GM19193 (cell line): ENCODE results near the gene METTL23.

ENCODE experiments used
- POLR2A ChIP-seq: IDR thresholded peaks from 4 replicates; pipeline ENCODE4 v1.6.1; 2011; ENCODE audit not compliant: insufficient read depth, insufficient read length; ENCODE audit errors: extremely low read depth

METTL23 gene

DNA sequence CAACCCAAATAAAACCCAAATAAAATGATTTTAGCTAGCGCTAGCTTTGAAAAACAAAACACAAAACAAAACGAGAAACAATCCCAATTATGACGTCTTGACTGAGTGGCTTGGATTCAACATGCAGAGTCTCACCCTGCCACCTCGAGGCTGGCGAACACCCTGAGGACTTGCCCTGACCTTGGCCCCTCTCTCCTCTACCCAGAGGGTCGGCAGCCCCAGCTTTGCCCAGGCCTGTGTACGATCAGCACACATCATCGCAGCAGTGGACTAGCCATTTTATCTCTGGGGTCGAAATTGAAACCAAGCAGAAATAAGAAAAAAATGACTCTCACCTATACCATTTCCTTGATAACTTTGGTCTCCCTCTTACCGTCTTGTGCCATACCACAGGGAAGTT lies 5.2 kb upstream of the METTL23 start:
- no peak for TF ChIP-seq POLR2A

DNA sequence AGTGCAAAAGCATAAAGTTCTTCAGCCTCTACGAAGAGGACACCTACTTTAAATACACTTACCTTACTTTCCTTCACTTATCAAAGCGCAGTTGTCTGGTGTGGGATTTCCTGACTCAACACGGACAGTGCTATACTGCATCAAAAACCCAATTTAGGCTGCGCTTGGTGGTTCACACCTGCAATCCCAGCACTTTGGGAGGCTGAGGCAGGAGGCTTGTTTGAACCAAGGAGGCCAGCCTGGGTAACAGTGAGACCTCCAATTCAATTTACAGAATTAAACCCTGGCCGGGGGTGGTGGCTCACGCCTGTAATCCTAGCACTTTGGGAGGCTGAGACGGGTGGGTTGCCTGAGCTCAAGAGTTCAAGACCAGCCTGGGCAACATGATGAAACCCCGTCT lies 4.4 kb upstream of the METTL23 start:
- TF ChIP-seq POLR2A = no peak

DNA sequence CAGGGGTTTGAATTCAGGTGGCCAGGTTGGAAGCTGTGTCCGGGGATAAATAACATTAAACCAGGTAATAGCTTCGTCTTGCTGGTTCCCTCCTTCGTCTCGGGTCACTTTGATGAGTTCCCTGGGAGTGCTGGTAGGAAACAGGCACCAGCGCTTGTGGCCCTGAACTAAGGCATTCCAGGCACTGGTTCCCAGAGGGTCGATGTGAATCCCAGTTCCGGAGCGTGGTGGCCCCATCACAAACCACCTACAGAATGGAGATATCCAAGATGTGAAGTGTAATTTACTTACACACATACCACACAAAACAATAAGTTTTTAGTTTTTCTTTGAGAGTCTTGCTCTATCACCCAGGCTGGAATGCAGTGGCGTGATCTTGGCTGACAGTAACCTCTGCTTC lies 2.8 kb upstream of the METTL23 start:
- TF ChIP-seq POLR2A = no peak

DNA sequence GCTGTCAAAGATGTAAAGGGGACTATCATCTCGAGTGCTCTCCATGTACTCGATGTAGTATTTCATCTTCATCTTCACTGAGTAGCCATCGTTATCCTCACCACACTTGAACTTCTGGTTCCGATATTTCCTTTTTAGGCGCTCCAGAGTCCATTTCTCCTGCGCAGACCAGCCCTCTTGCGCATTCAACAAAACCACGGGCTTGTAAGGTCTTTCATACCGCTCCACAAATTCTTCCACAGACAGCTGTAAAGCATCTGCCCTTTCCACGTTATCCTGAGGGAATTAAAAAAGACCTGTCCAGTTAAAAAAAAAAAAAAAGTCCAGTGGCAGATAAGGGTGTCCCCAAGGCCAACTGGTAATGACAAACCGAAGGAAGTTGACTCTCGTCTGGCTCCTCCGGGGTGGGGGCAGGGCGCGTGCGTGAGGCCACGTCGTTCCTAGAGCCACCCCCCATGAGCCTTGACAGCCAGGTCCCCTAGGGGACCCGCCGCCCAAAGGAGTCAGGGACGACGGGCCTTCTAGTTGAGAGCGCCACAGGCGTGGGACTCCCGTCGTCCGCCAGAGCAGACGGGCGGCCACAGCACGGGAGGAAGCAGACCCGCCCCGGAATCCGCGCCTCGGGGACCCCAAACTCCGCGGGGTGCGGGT lies 934 bp upstream of the METTL23 start:
- TF ChIP-seq POLR2A = no peak

DNA sequence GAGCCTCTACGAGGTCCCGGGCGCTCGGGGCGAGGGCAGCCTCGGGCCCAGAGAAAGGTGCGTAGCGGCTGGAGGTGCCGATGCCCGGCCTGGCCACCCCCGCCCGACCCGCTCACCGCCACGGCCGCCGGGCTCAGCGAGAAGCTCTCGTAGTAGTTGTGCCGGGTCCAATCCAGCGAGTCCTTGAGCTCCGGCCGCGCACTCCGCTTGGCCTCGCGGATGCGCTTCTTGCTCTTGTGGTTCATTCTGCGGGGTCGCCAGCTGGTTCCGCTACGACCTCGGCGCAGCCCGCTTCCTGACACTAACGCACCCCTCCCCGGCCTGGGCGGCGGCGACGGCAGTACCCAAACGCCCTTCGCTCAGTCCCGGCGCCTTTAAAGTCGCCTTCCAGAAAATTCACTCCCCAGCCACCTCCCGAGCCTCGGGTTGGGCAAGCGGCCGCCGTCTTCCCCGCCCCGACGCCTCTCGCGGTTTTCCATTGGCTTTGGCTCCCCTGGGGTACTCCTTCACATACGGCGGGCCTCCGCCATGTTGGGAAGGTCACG lies 336 bp upstream of the METTL23 start, which contains the start of gene JMJD6:
Gene JMJD6, minus strand, starts transcription at position 376 of the 545 bp plus-strand sequence. Its CDS starts 131 bp downstream, at position 245.
- peak; percentile 63 for TF ChIP-seq POLR2A

DNA sequence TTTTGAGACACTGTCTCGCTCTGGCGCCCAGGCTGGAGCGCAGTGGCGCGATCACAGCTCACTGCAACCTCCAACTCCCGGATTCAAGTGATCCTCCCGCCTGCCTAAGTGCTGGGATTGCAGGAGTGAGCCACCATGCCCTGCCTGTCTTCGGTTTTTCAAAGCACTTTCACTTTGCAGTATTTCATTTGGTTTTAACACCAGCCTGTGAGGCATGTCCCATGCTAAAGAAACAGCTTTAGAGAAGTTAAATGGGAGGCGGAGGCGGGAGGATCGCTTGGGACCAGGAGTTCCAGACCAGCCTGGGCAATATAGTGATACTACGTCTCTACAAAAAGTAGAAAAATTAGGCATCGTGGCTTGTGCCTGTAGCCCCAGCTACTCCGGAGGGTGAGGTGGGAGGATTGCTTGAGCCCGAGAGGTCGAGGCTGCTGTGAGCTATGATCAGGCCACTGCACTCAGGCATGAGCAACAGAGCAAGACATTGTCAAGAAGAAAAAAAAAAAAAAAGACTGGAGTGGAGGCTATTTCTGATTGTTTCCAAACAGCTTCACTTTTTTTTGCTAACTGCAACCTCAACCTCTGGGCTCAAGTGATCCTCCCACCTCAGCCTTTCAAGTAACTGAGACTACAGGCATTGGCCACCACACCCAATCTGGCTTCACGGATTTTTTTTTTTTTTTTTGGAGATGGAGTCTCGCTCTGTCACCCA lies 1.3 kb downstream of the METTL23 start:
- TF ChIP-seq POLR2A = peak; percentile 33

DNA sequence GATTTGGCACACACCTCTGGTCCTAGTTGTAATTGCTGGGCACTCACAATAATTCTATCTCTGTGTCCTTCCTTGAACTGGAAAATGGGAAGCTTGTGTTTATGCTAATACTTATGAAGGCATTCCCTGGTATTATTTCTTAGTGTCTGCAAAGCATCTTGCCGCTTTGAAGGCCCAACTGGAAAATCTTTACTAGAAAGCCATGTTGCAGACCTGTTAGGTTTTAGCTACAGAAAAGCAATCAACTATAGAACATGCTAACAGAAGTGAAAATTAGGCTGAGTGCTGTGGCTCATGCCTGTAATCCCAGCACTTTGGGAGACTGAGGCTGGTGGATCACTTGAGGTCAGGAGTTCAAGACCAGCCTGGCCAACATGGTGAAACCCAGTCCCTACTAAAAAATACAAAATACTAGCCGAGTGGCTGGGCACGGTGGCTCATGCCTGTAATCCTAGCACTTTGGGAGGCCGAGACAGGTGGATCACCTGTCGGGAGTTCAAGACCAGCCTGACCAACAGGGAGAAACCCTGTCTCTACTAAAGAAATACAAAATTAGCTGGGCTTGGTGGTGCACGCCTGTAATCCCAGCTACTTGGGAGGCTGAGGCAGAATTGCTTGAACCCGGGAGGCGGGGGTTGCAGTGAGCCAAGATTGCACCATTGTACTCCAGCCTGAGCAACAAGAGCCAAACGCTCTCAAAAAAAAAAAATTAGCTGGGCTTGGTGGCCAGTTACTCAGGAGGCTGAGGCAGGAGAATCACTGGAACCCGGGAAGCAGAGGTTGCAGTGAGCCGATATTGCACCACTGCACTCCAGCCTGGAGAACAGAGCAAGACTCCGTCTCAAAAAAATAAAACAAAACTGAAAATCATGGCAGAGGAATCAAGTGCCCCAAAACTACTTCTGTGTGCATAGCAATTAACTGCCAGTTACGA lies 5.4 kb downstream of the METTL23 start:
- peak; percentile 18 for TF ChIP-seq POLR2A

DNA sequence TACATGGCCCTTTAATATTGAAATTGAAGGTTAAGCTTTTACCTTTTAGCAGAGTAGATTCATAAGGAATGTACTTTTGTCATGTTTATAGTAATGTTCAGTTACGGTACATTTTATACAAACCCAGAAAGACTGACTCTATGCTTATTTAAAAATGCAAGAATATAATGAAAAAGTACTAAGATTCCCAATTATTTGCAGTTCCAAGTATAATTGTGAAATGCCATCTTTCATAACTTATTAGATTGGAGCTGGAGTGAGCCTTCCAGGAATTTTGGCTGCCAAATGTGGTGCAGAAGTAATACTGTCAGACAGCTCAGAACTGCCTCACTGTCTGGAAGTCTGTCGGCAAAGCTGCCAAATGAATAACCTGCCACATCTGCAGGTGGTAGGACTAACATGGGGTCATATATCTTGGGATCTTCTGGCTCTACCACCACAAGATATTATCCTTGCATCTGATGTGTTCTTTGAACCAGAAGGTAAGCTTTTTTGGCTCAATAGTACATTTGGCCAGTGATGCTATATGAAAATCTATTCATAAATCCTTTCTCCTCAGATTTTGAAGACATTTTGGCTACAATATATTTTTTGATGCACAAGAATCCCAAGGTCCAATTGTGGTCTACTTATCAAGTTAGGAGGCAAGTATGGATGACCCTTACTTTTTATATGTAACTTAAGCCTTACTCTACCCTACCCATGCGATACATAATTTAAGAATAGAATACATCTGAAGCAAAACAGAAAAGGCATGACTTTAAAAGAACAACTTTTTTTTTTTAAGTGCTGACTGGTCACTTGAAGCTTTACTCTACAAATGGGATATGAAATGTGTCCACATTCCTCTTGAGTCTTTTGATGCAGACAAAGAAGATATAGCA lies 6.3 kb downstream of the METTL23 start:
- peak; percentile 30 for TF ChIP-seq POLR2A

DNA sequence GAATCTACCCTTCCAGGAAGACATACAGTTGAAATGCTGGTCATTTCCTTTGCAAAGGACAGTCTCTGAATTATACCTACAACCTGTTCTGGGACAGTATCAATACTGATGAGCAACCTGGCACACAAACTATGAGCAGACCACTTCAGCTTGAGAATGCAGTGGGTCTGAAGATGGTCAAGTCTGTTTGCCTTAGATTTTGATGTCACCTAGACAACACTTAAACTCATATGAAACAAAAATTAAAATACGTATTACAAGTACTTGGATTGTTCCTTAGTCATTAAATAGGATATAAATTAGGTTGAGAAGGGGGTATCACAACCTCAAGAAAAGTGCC lies 6.9 kb downstream of the METTL23 start:
- TF ChIP-seq POLR2A = no peak

DNA sequence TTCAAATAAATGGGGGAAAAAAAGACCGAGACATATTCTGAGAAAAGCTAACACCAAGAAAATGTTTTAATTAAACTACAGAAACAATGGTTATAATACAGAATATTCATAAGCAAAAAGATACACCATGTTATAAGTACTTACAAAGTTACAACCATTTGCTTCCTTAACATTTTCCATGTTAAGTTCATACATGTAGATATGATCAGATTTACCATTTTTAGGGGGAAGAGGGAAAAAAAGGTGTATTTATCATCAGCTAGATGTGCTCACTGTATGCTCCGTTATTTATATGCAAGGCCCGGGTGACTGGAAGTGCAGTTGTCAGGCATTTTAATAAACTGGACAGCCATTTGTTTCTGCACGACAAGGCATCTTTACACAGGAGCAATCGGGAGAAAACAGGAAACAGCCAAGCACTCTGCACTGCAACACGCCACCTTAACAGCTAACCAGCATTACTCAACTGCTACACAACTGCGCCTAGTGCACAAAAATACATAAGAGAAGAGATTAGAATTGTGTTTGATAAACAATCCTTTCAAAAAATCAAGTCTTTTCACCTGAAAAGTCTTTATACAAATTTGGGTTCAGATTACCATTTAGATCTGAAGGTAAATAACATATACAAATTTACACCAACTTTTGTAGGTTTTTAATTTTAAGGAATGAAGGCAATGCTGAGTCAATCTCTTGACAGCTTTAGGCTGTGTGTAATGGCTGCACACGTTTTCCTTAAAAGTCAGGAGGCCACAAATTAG lies 7.6 kb downstream of the METTL23 start:
- no peak for TF ChIP-seq POLR2A

DNA sequence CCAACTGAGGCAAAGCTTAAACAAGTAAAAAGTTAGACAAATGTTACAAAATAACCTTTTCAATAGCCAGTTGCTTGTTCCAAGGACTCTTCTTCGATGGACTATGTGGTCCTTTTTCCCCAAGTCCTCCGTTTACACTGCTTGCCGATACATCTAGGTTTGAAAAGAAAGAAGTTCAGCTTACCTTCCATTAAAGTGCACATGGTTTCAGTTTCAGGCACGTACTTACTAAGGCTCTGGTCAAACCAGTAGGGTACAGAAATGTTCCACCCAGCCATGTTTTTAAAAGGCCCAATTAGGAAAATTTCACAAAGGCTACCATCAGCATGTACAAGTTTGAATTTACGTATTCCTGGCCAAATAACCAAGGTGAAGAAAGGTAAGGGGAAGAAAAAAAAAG lies 8.4 kb downstream of the METTL23 start:
- peak; percentile 22 for TF ChIP-seq POLR2A

DNA sequence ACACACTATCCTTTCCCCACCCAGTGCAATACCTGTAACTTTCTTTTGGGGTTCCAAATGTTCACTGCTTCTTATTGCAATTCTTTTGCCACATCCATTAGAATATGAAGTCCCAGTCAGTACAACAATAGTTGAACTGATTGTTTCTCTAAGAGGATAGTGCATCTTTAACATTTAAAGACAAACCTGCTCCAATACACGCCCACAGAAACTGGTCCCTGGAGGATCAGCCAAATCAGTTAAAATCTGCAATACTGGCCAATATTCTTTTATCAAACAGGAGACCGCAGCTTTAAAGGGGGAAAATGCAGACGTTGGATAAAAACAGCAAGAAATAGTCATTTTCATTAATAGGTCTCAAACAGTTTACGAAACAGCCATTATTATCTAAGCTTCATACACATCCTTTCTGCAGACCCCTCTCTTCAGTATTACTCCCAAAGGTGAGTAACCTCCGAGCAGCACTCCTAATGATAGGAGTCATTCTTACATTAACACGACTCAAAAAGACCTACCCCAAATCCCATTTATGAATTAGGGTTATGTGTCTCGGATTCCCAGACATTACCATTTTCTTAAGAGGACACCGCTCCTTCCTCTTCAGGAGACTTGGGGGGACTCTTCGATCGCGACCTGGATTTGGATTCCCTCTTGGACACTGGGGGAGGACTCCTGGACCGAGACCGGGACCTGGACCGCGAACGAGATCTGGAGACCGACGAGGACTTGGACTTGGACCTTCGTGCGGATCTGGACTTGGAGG lies 9.1 kb downstream of the METTL23 start:
- no peak for TF ChIP-seq POLR2A
